Left lobe of liver (tissue), 2 donors: ENCODE measurements around the gene ABCC6. TPM values are rescaled to one million over a fixed set of nuclear protein-coding genes. Genes with fewer than 3 reads are reported as not detected.
"Not testable (repeated sequence)": the region's sequence is repeated elsewhere in the genome, so short reads cannot be mapped to it uniquely, and the experiment has no call there.

Experiments
- ATAC-seq: fragments of 200-7000 bp; cut with Tn5 transposase; one replicate; pipeline ENCODE4 v1.9.1; 2020; ENCODE audit warnings: mild to moderate bottlenecking, moderate library complexity
- DNase-seq: peaks from one replicate; pipeline ENCODE4 v3.0.0-alpha.2; 2020; ENCODE audit warnings: low spot score
- total RNA-seq: library from RNA; stranded (reverse); gene quantifications from one replicate; pipeline ENCODE4 v1.2.1, GENCODE V29; 2021
- donor health status: DM: no; HTN: no; CAD: no; lungs with moderate emphysema.
- donor health status: DM: no; HTN: yes; CAD: no.

The ABCC6 gene
- total RNA-seq, 1 donor from 2014 or later: 128 TPM

GRCh38 chr16:16191493-16192167, 31.7 kb downstream of the ABCC6 start:
- no peak for DNase-seq
- no peak for ATAC-seq

DNA sequence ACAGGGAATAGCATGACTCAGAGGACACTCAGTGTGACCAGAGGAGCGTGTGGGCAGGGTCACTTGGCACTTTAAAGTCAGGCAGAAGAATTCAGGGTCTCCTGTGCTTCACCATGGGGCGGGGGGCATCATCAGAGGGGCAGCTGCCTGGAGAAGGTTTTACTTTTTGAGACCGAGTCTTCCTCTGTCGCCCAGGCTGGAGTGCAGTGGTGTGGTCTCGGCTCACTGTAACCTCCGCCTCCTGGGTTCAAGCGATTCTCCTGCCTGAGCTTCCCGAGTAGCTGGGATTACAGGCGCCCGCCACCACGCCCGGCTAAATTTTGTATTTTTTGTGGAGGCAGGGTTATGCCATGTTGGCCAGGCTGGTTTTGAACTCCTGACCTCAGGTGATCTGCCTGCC, 32.3 kb downstream of the ABCC6 start:
- not testable (repeated sequence) for DNase-seq, ATAC-seq

GRCh38 chr16:16190546-16190945, 32.7 kb downstream of the ABCC6 start:
- ATAC-seq (no peak), DNase-seq (no peak)

GRCh38 chr16:16189842-16190241, 33.5 kb downstream of the ABCC6 start:
- ATAC-seq (no peak), DNase-seq (no peak)

DNA sequence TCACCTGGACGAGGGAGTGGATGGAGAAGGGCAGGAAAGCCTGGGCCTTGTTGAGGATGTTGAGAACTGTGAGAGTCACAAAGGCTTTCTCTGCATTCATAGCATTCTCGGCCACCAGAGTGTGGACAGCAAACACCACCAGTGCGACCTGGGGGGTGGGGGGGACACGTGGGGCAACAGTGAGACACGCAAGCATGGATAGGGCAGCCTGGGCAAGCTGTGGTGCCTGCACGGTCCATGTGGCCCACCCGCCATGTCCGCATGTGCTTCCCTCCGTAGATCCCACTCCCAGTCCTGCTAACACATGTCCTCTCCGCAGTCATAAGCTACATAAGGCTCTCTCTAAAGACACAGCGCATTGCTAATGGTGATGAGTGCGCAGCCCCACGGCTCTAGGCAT, 34.5 kb downstream of the ABCC6 start:
- ATAC-seq: no peak
- no peak for DNase-seq

GRCh38 chr16:16186820-16187219, 36.5 kb downstream of the ABCC6 start:
- DNase-seq (no peak), ATAC-seq (no peak)

DNA sequence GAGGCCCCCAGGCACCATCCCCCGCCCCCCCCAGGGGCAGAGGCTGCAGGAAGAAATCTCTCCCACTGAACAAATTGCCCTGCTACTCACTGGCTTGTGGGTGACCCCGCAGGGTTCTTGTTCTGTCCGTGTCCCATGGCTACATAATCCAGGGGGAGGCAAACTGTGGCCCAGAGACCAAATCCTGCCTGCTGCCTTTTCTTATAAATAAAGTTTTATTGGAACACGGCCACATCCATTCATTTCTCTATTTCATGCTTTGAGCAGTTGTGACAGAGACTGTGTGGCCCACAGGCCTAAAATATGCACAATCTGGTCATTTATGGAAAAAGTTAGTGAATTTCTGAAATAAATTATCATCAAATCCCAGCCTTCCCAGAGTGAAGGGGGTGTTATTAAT, 38.2 kb downstream of the ABCC6 start:
- DNase-seq: no peak
- ATAC-seq: no peak

- DNase-seq (no peak), ATAC-seq (no peak)
Measured at GRCh38 chr16:16184594-16184993, 38.7 kb downstream of the ABCC6 start.

DNA sequence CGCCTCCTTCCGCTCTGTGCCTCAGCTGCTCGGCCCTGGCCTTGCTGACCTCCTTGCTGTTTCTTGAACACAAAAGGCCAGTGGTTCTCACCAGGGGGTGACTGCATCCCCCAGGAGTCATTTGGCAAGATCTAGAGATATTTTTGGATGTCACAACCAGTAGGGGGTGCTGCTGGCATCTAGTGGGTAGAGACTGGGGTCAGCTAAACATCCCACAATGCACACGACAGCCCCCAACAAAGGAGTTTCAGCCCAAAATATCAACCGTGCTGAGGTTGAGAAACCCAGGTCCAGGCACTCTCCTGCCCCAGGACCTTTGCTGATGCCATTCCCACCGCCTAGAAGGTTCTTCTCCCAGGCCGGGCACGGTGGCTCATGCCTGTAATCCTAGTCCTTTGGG, 39.7 kb downstream of the ABCC6 start:
- ATAC-seq: no peak
- no peak for DNase-seq

- no peak for DNase-seq
- ATAC-seq: no peak
Measured at GRCh38 chr16:16182918-16183317, 40.4 kb downstream of the ABCC6 start.

- DNase-seq, ATAC-seq: not testable (repeated sequence)
Measured at GRCh38 chr16:16181748-16182147, 41.5 kb downstream of the ABCC6 start.

- no peak for DNase-seq
- no peak for ATAC-seq
Measured at GRCh38 chr16:16178455-16179162, 44.7 kb downstream of the ABCC6 start.

GRCh38 chr16:16176328-16176727, 47.0 kb downstream of the ABCC6 start:
- DNase-seq (no peak), ATAC-seq (no peak)

DNA sequence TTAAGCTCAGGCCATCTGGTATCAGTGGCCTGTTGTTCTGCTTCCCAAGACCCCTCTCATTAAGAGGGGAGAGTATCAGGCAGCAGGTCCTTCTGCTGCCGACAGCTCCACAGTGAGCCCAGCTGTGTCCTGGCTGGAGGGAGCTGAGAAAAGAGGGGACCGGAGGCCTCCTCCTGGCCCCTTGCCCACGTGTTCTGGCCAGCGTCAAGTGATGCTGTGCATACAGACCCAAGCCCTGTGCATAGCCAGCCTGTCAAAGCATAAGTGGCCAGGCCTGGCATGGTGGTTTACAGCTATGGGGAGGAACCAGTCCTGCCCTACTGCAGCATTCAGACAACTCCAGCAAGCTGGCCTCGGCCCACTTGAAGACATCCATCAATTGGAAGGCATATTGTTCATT, 48.0 kb downstream of the ABCC6 start:
- peak; percentile 13 for ATAC-seq

DNA sequence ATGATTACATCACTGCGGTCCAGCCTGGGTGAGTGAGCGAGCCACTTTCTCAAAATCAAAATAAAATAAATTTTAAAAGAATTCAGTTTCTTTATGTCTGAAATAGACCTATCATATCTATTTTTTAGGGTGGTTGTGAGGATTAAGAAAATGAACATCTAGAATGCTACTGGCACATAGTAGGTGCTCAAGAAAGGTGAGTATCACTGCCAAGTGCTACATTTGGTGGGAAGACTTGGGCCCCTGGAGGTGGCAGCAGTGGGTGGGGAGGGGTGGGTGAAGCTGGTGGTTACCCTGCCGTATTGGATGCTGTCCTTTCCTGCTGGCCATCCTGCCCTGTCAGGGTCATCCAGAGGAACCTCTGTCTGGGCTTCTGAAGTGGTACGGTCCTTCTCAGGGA, 50.3 kb downstream of the ABCC6 start:
- DNase-seq (no peak), ATAC-seq (no peak)

More for the DNA sequence above, 48.0 kb downstream of the ABCC6 start:
- no peak for DNase-seq

DNA sequence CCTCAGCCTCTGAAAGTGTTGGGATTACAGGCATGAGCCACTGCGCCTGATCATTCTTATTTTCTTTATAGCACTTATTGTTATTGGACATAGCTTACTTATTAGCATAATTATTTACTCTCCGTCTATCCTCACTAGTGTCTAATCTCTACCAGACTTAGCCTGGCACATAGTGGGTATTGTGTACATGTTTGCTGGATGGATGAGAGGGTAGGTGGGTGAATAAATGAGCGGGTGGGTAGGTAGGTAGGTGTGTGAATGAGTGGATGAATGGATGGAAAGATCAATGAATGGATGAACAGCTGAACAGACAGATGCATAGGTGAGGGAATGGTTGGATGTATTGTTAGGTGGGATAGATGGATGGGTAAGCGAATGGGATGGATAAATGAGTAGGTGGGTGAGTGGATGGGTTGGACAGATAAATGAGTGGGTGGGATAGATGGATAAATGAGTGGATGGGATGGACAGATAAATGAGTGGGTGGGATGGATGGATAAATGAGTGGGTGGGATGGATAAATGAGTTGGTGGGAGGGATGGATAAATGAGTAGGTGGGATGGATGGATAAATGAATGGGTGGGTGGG, 51.9 kb downstream of the ABCC6 start:
- ATAC-seq: no peak
- DNase-seq: no peak

GRCh38 chr16:16169615-16170014, 53.7 kb downstream of the ABCC6 start:
- DNase-seq (no peak), ATAC-seq (no peak)

- DNase-seq: no peak
- ATAC-seq: no peak
Measured at GRCh38 chr16:16168431-16168830, 54.9 kb downstream of the ABCC6 start.

GRCh38 chr16:16167927-16168326, 55.4 kb downstream of the ABCC6 start:
- no peak for DNase-seq
- no peak for ATAC-seq

- DNase-seq: no peak
- ATAC-seq: peak; percentile 28
Measured at GRCh38 chr16:16166949-16167348, 56.3 kb downstream of the ABCC6 start.

DNA sequence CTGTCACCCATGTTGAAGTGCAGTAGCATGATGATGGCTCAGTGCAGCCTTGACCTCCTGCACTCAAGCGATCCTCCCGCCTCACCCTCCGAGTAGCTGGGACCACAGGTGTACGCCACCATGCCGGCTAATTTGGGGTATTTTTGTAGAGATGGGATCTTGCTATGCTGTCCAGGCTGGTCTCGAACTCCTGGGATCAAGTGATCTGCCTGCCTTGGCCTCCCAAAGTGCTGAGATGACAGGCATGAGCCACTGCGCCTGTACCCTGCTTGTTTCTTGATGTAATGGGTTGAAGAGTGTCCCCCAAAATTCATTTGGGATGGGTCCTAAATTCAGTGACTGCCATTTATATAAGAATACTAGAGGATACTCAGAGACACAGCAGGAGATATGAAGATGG, 57.2 kb downstream of the ABCC6 start:
- ATAC-seq: no peak

DNA sequence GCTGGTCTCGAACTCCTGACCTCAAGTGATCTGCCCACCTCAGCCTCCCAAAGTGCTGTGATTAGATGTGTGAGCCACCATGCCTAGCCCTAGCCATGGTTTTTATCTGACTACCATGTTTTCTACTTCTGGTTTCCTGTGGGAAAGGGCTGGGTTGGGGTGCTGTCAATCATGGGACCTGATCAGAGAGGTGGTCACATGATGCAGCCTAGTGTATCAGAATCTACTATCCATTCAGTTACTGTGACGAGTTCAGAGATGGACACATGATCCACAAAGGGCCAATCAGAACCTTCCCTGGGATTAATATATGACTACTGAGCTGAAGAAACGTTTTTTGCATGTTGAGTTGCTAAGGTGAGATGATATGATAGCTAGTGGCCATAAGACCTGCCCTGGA, 59.1 kb downstream of the ABCC6 start:
- ATAC-seq: no peak
- no peak for DNase-seq

More for the DNA sequence above, 57.2 kb downstream of the ABCC6 start:
- DNase-seq: no peak
